Keratinocyte (primary cell): Measurements from ENCODE around the gene ARHGAP19. TPM values are rescaled to one million over a fixed set of nuclear protein-coding genes. Genes with fewer than 3 reads are reported as not detected.

Source experiments
- DNase-seq: peaks from one replicate; pipeline ENCODE4 v3.0.0-alpha.2; 2011; ENCODE audit warnings: low read depth, missing footprints, low spot score
- FAIRE-seq: peaks from 2 replicates; lab custom pipeline; 2011; peaks lifted over from hg19 to GRCh38; lab: Jason Lieb, UNC
- H2AFZ ChIP-seq: 2 replicates; pipeline ENCODE4 v1.6.0; 2012; ENCODE audit warnings: low read length, control low read depth, inconsistent platforms; ENCODE audit not compliant: control insufficient read depth
- H3K27ac ChIP-seq: 2 replicates; pipeline ENCODE4 v1.5.1; 2011; ENCODE audit warnings: low read length; ENCODE audit not compliant: control insufficient read depth, insufficient read depth
- H3K27me3 ChIP-seq: 3 replicates; pipeline ENCODE4 v1.6.0; 2011; ENCODE audit warnings: low read length; ENCODE audit not compliant: control insufficient read depth, insufficient read depth; ENCODE audit errors: extremely low read depth
- H3K36me3 ChIP-seq, 2 experiments: 2 replicates in 1 of 2; 3 replicates in 1 of 2; pipeline ENCODE4 v1.5.1; 2011; ENCODE audit warnings: low read length in 2 of 2, mild to moderate bottlenecking in 1 of 2; ENCODE audit not compliant: control insufficient read depth in 2 of 2, insufficient read depth in 2 of 2; ENCODE audit errors: extremely low read depth in 1 of 2
- H3K4me1 ChIP-seq: 3 replicates; pipeline ENCODE4 v1.5.1; 2011; ENCODE audit warnings: low read length; ENCODE audit not compliant: control insufficient read depth, insufficient read depth; ENCODE audit errors: extremely low read depth
- H3K4me2 ChIP-seq: 3 replicates; pipeline ENCODE4 v1.6.0; 2011; ENCODE audit warnings: low read depth, low read length; ENCODE audit not compliant: control insufficient read depth, insufficient read depth; ENCODE audit errors: extremely low read depth
- H3K4me3 ChIP-seq, 3 experiments: fragments of 200-600 bp in 1 of 3; sonication (generic) in 1 of 3; 2 replicates in 2 of 3; 3 replicates in 1 of 3; pipeline ENCODE4 v1.5.1; 2011 to 2016; ENCODE audit warnings: low read length in 3 of 3, mild to moderate bottlenecking in 3 of 3, control low read depth in 2 of 3, inconsistent platforms in 1 of 3, low read depth in 1 of 3, mixed read lengths in 1 of 3, mixed run types in 1 of 3, moderate library complexity in 1 of 3; ENCODE audit not compliant: control insufficient read depth in 2 of 3, insufficient read depth in 2 of 3; ENCODE audit errors: extremely low read depth in 1 of 3
- H3K79me2 ChIP-seq: 2 replicates; pipeline ENCODE4 v1.6.0; 2012; ENCODE audit warnings: low read length; ENCODE audit not compliant: control insufficient read depth, insufficient read depth
- H3K9ac ChIP-seq: 3 replicates; pipeline ENCODE4 v1.6.0; 2011; ENCODE audit warnings: low read length; ENCODE audit not compliant: control insufficient read depth, insufficient read depth; ENCODE audit errors: extremely low read depth
- H3K9me1 ChIP-seq: 3 replicates; pipeline ENCODE4 v1.6.0; 2011; ENCODE audit warnings: low read length; ENCODE audit not compliant: control insufficient read depth, insufficient read depth; ENCODE audit errors: extremely low read depth
- H3K9me3 ChIP-seq: 2 replicates; pipeline ENCODE4 v1.5.1; 2012; ENCODE audit warnings: low read depth, low read length; ENCODE audit not compliant: control insufficient read depth
- H4K20me1 ChIP-seq: 3 replicates; pipeline ENCODE4 v1.6.0; 2011; ENCODE audit warnings: low read length; ENCODE audit not compliant: control insufficient read depth, insufficient read depth; ENCODE audit errors: extremely low read depth
- CTCF ChIP-seq, 3 experiments: IDR thresholded peaks in 1 of 3; conservative IDR thresholded peaks in 1 of 3; optimal IDR thresholded peaks in 1 of 3; 2 replicates in 2 of 3; 3 replicates in 1 of 3; pipeline versions ENCODE3 to v1.5.1; 2011; ENCODE audit warnings: low read length in 3 of 3, mild to moderate bottlenecking in 3 of 3, moderate library complexity in 2 of 3, control low read depth in 1 of 3, inconsistent platforms in 1 of 3; ENCODE audit not compliant: insufficient read depth in 2 of 3; ENCODE audit errors: extremely low read depth in 1 of 3
- EZH2 ChIP-seq: IDR thresholded peaks from one replicate; pipeline ENCODE4 v1.6.1; 2012; ENCODE audit warnings: inconsistent platforms, mild to moderate bottlenecking, low read length, moderate library complexity
- dilution Hi-C: fragments of 300-500 bp; cut with MboI; formaldehyde crosslinking; loops from one replicate; pipeline ENCODE4 v1.7.0; 2020; ENCODE audit warnings: low sequenced_read_pairs; ENCODE audit not compliant: extremely low pct_ligation_motif_present
- polyA plus RNA-seq, 5 experiments: library from polyadenylated mRNA; depleted of rRNA in 3 of 5; stranded (reverse) in 3 of 5; stranded (forward) in 1 of 5; unstranded in 1 of 5; fragments of >200 nt; gene quantifications; 1 replicate in 1 of 5; 2 replicates in 3 of 5; 3 replicates in 1 of 5; pipeline versions ENCODE4 v1.2.1 to v1.2.3, GENCODE V29; 2011 to 2012; ENCODE audit warnings: missing spikeins in 2 of 5, low read depth in 1 of 5, low replicate concordance in 1 of 5

ARHGAP19 gene
- polyA plus RNA-seq, 1 donor (not counting 4 experiments of a cell fraction or from before 2014, with no cell fraction given): 7.5 TPM

DNA sequence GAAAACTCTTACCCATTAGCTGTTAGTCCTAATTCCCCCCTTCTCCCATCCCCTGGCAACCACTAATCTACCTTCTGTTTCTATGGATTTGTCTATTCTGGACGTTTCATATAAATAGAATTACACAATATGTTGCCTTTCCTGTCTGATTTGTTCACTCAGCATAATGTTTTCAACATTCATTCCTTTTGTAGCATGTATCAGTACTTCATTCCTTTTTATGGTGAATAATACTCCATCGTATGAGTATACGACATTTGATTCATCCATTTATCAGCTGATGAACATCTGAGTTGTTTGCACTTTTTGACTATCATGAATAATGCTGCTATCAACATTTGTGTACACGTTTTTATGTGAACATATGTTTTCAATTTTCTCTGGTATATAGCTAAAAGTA is 22.2 kb upstream of the ARHGAP19 start:
- no peaks in the 10 kb centered on the region for H3K9me3 ChIP-seq
- FAIRE-seq (no peak), DNase-seq (no peak)
- no peak overlapping the region for H2AFZ ChIP-seq
- H3K79me2 ChIP-seq: no peaks in the 10 kb centered on the region
- H3K9me1 ChIP-seq: no peaks in the 10 kb centered on the region
- no peak overlapping the region for H3K4me3 ChIP-seq
- no peaks in the 10 kb centered on the region for H3K36me3 ChIP-seq
- H3K4me2 ChIP-seq: no peak overlapping the region
- peaks cover 3% of the 10 kb centered on the region for H3K4me1 ChIP-seq
- TF ChIP-seq EZH2: no peak
- no peak for TF ChIP-seq CTCF (optimal IDR thresholded peaks at IDR 0.05 in 1 of 3, IDR thresholded peaks at IDR 0.05 in 1 of 3, conservative IDR thresholded peaks at IDR 0.05 in 1 of 3; ENCODE audit: extremely low read depth in 1 of 3, insufficient read depth in 2 of 3, low read length in 3 of 3)
- no peaks in the 10 kb centered on the region for H4K20me1 ChIP-seq
- dilution Hi-C loops: no loop called here
- no peak overlapping the region for H3K27ac ChIP-seq
- H3K9ac ChIP-seq: no peak overlapping the region
- H3K27me3 ChIP-seq: no peaks in the 10 kb centered on the region

GRCh38 chr10:97312897-97313296 is 20.5 kb upstream of the ARHGAP19 start:
- Histone ChIP-seq H3K4me3 (no peak overlapping the region), H3K4me2 (no peak overlapping the region), H2AFZ (no peak overlapping the region), H3K9me1 (no peaks in the 10 kb centered on the region), H3K27ac (no peak overlapping the region), H4K20me1 (no peaks in the 10 kb centered on the region), H3K27me3 (no peaks in the 10 kb centered on the region), H3K9ac (no peak overlapping the region), H3K79me2 (no peaks in the 10 kb centered on the region), H3K4me1 (no peaks in the 10 kb centered on the region), H3K9me3 (no peaks in the 10 kb centered on the region), H3K36me3 (no peaks in the 10 kb centered on the region)
- no peak for FAIRE-seq
- dilution Hi-C loops: no loop called here
- no peak for TF ChIP-seq CTCF (optimal IDR thresholded peaks at IDR 0.05 in 1 of 3, IDR thresholded peaks at IDR 0.05 in 1 of 3, conservative IDR thresholded peaks at IDR 0.05 in 1 of 3; ENCODE audit: extremely low read depth in 1 of 3, insufficient read depth in 2 of 3, low read length in 3 of 3)
- TF ChIP-seq EZH2: no peak
- no peak for DNase-seq
